Panc1 (cell line): Measurements from ENCODE around the gene NUDT2. TPM values are rescaled to one million over a fixed set of nuclear protein-coding genes. Genes with fewer than 3 reads are reported as not detected.

ENCODE experiments used
- ATAC-seq: fragments of 200-7000 bp; cut with Tn5 transposase; 2 replicates; pipeline ENCODE4 v1.9.1; 2020; ENCODE audit warnings: mild to moderate bottlenecking, moderate library complexity
- BruUV-seq: library from RNA; stranded (reverse); fragments of 400-500 nt; replicated peaks from 2 replicates; lab custom pipeline; 2021; lab: Mats Ljungman, UMichigan
- CTCF ChIA-PET: fragments of 300-600 bp; sonication (Branson Sonifier 250); formaldehyde crosslinking; loops from one replicate; lab custom pipeline; 2022; ENCODE audit warnings: antibody characterized with exemption; lab: Charles Lee
- POLR2A ChIA-PET: fragments of 300-600 bp; sonication (Branson Sonifier 250); formaldehyde crosslinking; loops from one replicate; lab custom pipeline; 2022; ENCODE audit warnings: antibody characterized with exemption; lab: Charles Lee
- DNase-seq: peaks from one replicate; pipeline ENCODE4 v3.0.0-alpha.2; 2010; ENCODE audit warnings: low read depth, low spot score
- H3K27ac ChIP-seq: 2 replicates; pipeline ENCODE4 v1.5.1; 2011; ENCODE audit warnings: mild to moderate bottlenecking, low read length, inconsistent platforms
- H3K27me3 ChIP-seq: fragments of 200-500 bp; sonication (Bioruptor generic); 2 replicates; pipeline ENCODE4 v1.6.0; 2014; ENCODE audit warnings: low read length, inconsistent platforms; ENCODE audit not compliant: control insufficient read depth, insufficient read depth
- H3K36me3 ChIP-seq: fragments of 200-500 bp; sonication (Bioruptor generic); 2 replicates; pipeline ENCODE4 v1.5.1; 2014; ENCODE audit warnings: inconsistent platforms, mild to moderate bottlenecking, low read length, moderate library complexity; ENCODE audit not compliant: control insufficient read depth, insufficient read depth
- H3K4me1 ChIP-seq: 2 replicates; pipeline ENCODE4 v1.5.1; 2011; ENCODE audit warnings: inconsistent platforms, mild to moderate bottlenecking, low read length, moderate library complexity; ENCODE audit not compliant: control insufficient read depth, insufficient read depth
- H3K4me3 ChIP-seq, 2 experiments: 2 replicates each; pipeline ENCODE4 v1.5.1; 2011 to 2012; ENCODE audit warnings: low read depth in 2 of 2, low read length in 2 of 2, mild to moderate bottlenecking in 2 of 2, inconsistent platforms in 1 of 2, moderate library complexity in 1 of 2
- H3K9me3 ChIP-seq: fragments of 200-500 bp; sonication (Bioruptor generic); 2 replicates; pipeline ENCODE4 v1.5.1; 2014; ENCODE audit warnings: low read depth, mild to moderate bottlenecking, inconsistent platforms, low read length, moderate library complexity; ENCODE audit not compliant: control insufficient read depth, insufficient read depth
- CTCF ChIP-seq: fragments of 450-650 bp; IDR thresholded peaks from 2 replicates; pipeline ENCODE4 v1.5.1; 2017; ENCODE audit warnings: mild to moderate bottlenecking
- POLR2AphosphoS5 ChIP-seq: IDR thresholded peaks from 2 replicates; pipeline ENCODE4 v1.6.1; 2012; ENCODE audit warnings: mild to moderate bottlenecking, low read depth, low read length, moderate library complexity
- SIN3A ChIP-seq: IDR thresholded peaks from 2 replicates; pipeline ENCODE4 v1.6.1; 2012; ENCODE audit warnings: low read depth, mild to moderate bottlenecking, low read length, moderate library complexity, borderline replicate concordance; ENCODE audit not compliant: insufficient read depth
- TCF7L2 ChIP-seq: IDR thresholded peaks from 2 replicates; pipeline ENCODE4 v1.6.1; 2011; ENCODE audit warnings: mild to moderate bottlenecking, low read depth, low read length, inconsistent platforms
- in situ Hi-C: cut with HindIII; loops from 2 replicates; pipeline ENCODE4 v1.10.0; 2016; ENCODE audit warnings: low sequenced_read_pairs, low pct_unique_long_range_greater_than_20kb
- intact Hi-C: fragments of 100-400 bp; cut with micrococcal nuclease; formaldehyde crosslinking; loops from one replicate; pipeline ENCODE4 v1.10.0; 2022; ENCODE audit not compliant: unreplicated experiment
- total RNA-seq: library from RNA; stranded (reverse); gene quantifications from one replicate; pipeline ENCODE4 v1.2.1, GENCODE V29; 2021; ENCODE audit not compliant: unreplicated experiment
- TF ChIP-seq, protein P1 (sequence below), 2 experiments: IDR thresholded peaks; 2 replicates each; pipeline ENCODE4 v1.6.1; 2011 to 2012; ENCODE audit warnings: low read depth in 2 of 2, control low read depth in 1 of 2, low read length in 1 of 2, mild to moderate bottlenecking in 1 of 2, moderate library complexity in 1 of 2; ENCODE audit not compliant: insufficient read depth in 1 of 2

The NUDT2 gene
- total RNA-seq, 1 experiment from 2014 or later = 36.2 TPM

DNA sequence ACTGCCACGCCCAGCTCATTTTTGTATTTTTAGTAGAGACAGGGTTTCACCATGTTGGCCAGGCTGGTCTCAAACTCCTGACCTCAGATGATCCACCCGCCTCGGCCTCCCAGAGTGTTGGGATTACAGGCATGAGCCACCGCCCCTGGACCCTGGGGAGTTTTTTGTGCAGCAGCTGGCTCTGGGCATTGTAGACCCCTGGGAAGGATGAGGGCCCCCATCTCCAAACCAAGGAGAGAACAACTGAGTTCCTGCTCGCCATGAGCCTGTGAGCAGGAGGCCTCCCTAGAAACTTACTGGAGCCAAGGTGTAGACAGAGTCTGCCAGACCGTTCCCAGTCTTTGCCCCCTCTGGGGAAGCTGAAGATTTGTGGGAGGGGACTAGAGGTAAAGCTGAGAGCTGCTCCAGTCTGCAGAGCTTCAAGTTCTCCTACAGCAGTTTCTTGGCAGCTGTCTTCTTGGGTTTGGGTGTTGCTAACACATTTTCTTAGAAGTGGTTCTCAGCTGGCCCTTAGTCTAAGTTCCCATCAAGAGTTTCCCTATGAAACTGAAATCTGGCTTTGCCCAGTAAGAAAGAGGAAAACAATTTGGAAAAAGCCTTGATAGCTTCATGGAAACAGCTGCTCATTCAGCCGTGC is 12.4 kb downstream of the NUDT2 start:
- no peak overlapping the region for H3K4me3 ChIP-seq
- no peak for TF ChIP-seq TCF7L2
- no peak for TF ChIP-seq SIN3A
- no peak for TF ChIP-seq POLR2AphosphoS5
- no peak for TF ChIP-seq CTCF
- TF ChIP-seq, protein P1, sequence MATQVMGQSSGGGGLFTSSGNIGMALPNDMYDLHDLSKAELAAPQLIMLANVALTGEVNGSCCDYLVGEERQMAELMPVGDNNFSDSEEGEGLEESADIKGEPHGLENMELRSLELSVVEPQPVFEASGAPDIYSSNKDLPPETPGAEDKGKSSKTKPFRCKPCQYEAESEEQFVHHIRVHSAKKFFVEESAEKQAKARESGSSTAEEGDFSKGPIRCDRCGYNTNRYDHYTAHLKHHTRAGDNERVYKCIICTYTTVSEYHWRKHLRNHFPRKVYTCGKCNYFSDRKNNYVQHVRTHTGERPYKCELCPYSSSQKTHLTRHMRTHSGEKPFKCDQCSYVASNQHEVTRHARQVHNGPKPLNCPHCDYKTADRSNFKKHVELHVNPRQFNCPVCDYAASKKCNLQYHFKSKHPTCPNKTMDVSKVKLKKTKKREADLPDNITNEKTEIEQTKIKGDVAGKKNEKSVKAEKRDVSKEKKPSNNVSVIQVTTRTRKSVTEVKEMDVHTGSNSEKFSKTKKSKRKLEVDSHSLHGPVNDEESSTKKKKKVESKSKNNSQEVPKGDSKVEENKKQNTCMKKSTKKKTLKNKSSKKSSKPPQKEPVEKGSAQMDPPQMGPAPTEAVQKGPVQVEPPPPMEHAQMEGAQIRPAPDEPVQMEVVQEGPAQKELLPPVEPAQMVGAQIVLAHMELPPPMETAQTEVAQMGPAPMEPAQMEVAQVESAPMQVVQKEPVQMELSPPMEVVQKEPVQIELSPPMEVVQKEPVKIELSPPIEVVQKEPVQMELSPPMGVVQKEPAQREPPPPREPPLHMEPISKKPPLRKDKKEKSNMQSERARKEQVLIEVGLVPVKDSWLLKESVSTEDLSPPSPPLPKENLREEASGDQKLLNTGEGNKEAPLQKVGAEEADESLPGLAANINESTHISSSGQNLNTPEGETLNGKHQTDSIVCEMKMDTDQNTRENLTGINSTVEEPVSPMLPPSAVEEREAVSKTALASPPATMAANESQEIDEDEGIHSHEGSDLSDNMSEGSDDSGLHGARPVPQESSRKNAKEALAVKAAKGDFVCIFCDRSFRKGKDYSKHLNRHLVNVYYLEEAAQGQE (IDR thresholded peaks at IDR 0.05; ENCODE audit: insufficient read depth in 1 of 2, low read depth in 2 of 2, low read length in 1 of 2) = no peak
- H3K36me3 ChIP-seq = no peaks in the 10 kb centered on the region; the same call in 1 of the 2 replicates
- in situ Hi-C loops (no loop called here), intact Hi-C loops (no loop called here)
- ChIA-PET POLR2A (interaction anchor here (0.8 kb wide), 1 partner anchor 37 kb away, joined by 3 read pairs; no protein-coding TSS in a partner anchor), CTCF (interaction anchor here (1.6 kb wide), 1 partner anchor 62 kb away, joined by 5 read pairs; no protein-coding TSS in a partner anchor)
- H3K9me3 ChIP-seq = no peaks in the 10 kb centered on the region
- H3K27me3 ChIP-seq = no peaks in the 10 kb centered on the region
- H3K4me1 ChIP-seq = no peaks in the 10 kb centered on the region
- DNase-seq = no peak
- no peak for ATAC-seq
- H3K27ac ChIP-seq = no peak overlapping the region
- no TSS peak for BruUV-seq

DNA sequence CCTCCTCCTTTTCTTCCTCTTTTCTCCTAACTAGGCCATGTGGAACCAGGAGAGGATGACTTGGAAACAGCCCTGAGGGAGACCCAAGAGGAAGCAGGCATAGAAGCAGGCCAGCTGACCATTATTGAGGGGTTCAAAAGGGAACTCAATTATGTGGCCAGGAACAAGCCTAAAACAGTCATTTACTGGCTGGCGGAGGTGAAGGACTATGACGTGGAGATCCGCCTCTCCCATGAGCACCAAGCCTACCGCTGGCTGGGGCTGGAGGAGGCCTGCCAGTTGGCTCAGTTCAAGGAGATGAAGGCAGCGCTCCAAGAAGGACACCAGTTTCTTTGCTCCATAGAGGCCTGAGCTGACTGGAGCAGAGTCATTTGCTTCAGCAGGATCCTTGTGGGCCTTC is 13.7 kb downstream of the NUDT2 start:
- Histone ChIP-seq H3K27ac (no peak overlapping the region), H3K4me3 (no peak overlapping the region), H3K36me3 (no peaks in the 10 kb centered on the region; the same call in 1 of the 2 replicates), H3K27me3 (no peaks in the 10 kb centered on the region), H3K9me3 (no peaks in the 10 kb centered on the region), H3K4me1 (no peaks in the 10 kb centered on the region)
- TSS peak; percentile 80 for BruUV-seq
- ChIA-PET CTCF (interaction anchor here (0.6 kb wide), 1 partner anchor 107 kb away, joined by 5 read pairs; no protein-coding TSS in a partner anchor), POLR2A (no interaction called here)
- no peak for ATAC-seq
- in situ Hi-C loops = no loop called here
- no peak for DNase-seq
- no peak for TF ChIP-seq POLR2AphosphoS5
- TF ChIP-seq, protein P1 (IDR thresholded peaks at IDR 0.05; ENCODE audit: insufficient read depth in 1 of 2, low read depth in 2 of 2, low read length in 1 of 2) = no peak
- TF ChIP-seq TCF7L2 = no peak
- TF ChIP-seq CTCF = no peak
- TF ChIP-seq SIN3A = no peak
- intact Hi-C loops = no loop called here
